NCI-H510A treated with DMSO at 0.1 percent for 48 hours (cell line): ENCODE measurements around the gene C2orf81.
"Not testable (repeated sequence)": the region's sequence is repeated elsewhere in the genome, so short reads cannot be mapped to it uniquely, and the experiment has no call there.

ENCODE experiments used
- DNase-seq: peaks from one replicate; lab custom pipeline; 2025; lab: John Stamatoyannopoulos, UW

Gene C2orf81

GRCh38 chr2:74421221-74421870 is at the start of gene C2orf81, which contains the start of gene WDR54:
Gene C2orf81 (minus strand): TSS chr2:74421619. CDS start chr2:74421560, 59 bp downstream.
Gene WDR54 (plus strand): TSS chr2:74421730. CDS start chr2:74422154, 424 bp downstream.
- peak; percentile 97 for DNase-seq

DNA sequence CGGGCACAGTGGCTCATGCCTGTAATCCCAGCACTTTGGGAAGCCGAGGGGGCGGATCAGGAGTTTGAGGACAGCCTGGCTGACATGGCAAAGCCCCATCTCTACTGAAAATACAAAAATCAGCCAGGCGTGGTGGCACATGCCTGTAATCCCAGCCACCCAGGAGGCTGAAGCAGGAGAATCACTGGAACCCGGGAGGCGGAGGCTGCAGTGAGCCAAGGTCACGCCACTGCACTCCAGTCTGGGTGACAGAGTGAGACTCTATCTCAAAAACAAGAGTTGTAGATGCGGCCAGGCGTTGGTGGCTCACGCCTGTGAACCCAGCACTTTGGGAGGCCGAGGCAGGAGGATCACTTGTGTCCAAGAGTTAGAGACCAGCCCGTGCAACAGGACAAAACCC is 49.3 kb upstream of the C2orf81 start:
- not testable (repeated sequence) for DNase-seq

GRCh38 chr2:74464406-74464805 is 43.0 kb upstream of the C2orf81 start:
- no peak for DNase-seq

- DNase-seq = no peak
Observed at GRCh38 chr2:74462786-74463105, 41.3 kb upstream of the C2orf81 start.

GRCh38 chr2:74462054-74462785 is 40.8 kb upstream of the C2orf81 start:
- DNase-seq = no peak

- no peak for DNase-seq
Observed at GRCh38 chr2:74461187-74462053, 40.0 kb upstream of the C2orf81 start.

GRCh38 chr2:74460187-74460586 is 38.8 kb upstream of the C2orf81 start:
- not testable (repeated sequence) for DNase-seq

DNA sequence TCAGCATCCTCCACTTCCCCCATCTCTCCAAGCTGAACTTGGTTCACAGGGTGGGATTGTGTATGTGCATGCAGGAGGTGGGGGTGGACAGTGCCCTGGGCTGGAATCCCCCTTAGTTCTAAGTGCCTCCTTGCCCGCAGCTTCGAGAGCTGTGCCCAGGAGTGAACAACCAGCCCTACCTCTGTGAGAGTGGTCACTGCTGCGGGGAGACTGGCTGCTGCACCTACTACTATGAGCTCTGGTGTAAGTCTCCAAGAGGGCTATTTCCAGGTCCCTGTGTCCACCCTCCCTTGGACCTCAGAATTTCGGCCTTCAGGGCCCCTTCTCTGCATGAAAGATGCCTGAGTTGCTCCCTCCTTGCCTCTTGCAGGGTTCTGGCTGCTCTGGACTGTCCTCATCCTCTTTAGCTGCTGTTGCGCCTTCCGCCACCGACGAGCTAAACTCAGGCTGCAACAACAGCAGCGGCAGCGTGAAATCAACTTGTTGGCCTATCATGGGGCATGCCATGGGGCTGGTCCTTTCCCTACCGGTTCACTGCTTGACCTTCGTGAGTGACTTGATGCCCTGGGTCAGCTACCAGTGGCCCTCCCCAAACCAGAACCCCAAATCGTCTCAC is 38.2 kb upstream of the C2orf81 start:
- DNase-seq = not testable (repeated sequence)

GRCh38 chr2:74458938-74459363 is 37.5 kb upstream of the C2orf81 start:
- no peak for DNase-seq

DNA sequence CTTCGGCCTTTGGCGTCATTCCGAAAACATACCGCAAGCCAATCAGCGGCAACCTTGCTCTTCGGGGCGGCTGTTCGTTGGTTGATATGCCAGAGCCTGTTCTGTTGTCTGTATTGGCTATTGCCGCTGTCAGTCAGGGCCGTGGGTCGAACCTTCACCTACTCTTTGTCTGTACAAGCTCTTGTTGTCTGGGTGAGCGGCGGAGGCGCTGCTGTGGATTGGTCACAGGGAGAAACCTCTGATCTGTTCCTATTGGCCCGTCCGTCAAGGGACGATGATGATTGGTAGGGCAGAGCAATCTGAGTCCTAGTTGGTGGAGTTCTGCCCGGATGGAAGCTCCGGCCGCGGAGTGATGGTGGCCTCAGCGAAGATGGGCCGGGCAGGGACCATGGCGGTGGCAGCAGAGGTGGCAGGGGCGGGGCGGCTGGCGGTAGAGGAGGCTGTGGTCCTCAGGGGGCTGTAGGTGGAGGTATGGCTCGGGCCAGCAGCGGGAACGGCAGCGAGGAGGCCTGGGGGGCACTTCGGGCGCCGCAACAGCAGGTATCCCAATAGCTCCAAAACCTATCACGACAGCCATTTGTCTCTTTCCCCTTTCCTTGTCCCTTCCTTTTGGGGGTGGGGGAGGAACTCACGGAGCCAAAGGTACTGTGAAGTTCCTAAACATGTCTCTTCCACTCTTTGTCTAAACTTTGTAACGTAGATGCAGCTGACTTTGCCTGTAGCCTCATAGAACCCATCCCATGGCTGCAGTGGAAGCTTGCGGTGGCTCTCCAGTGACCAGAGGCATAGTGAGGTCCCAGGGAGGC is 36.9 kb upstream of the C2orf81 start, which contains the start of gene WBP1:
TSS of gene WBP1 (plus strand) at position 307 of the 806 bp plus-strand sequence. CDS start at position 472, 165 bp downstream.
- peak; percentile 99 for DNase-seq

DNA sequence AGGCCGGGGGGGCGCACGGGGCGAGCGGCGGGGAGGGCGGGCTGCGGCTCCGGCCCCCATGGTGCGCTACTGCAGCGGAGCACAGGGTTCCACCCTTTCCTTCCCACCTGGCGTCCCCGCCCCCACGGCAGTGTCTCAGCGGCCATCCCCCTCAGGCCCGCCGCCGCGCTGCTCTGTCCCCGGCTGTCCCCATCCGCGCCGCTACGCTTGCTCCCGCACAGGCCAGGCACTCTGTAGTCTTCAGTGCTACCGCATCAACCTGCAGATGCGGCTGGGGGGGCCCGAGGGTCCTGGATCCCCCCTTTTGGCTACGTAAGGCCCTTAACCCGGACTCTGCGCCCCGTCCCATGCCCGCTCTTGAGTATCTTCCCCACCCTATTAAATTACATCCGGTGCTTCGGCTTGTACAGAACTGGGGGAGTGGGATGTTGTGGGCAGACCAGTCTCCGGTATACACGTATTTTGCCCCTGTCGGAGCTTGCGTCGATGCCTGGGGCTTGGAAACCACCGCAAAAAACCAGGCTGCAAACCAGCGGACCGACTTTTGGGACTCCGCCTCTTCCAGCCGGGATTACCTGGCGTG is 36.2 kb upstream of the C2orf81 start:
- DNase-seq = no peak

DNA sequence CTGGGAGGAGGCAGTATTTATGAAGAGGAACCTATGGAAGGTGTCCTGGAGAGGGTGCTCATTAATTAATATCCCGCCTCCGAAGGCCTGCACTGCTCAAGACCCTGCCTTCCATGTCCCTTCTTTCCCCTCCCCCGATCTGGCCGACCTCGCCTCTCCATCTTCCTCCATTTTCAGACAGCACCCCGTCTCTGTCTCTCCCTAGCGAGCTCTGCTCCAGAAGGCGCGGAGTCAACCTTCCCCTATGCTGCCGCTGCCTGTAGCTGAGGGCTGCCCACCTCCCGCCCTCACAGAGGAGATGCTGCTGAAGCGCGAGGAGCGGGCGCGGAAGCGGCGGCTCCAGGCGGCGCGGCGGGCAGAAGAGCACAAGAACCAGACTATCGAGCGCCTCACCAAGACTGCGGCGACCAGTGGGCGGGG is 35.7 kb upstream of the C2orf81 start:
- peak; percentile 72 for DNase-seq

DNA sequence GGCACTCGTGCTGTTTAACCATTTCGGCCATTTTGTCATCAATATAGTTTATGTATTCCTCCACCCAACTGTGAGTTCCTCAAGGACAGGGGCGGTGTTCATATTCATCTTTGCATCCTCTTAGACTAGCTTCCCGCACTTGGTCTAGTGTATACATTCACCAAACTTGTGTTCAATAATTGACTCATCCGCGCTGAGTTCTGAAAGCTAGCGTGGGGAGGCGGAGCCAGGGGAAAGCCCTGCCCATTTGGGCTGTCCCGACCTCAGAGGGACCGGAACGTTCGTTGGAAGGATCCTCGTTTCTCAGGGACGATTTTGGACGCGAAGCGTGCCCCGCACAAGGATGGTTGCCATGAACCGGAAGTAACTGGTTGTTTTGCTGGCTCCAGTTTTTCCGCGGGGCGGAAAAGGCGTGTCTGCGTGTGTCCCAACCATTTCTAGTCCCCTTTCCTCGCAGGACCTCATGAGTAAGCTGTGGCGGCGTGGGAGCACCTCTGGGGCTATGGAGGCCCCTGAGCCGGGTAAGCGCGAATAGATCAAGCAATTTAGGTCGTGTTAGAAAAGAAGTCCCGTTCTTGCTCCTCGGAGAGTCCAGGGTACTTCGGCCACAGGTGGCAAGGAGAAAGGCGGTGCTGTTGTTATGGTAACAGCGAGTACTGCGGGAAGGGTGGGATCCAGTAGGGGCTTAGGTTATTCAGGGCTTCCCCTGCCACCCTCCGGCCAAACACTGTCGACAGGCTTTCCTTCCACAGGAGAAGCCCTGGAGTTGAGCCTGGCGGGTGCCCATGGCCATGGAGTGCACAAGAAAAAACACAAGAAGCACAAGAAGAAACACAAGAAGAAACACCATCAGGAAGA is 33.5 kb upstream of the C2orf81 start, which contains the start of gene INO80B:
TSS of gene INO80B (plus strand) at position 434 of the 858 bp plus-strand sequence. CDS start at position 464, 30 bp downstream.
- DNase-seq = peak; percentile 96

GRCh38 chr2:74450570-74451190 is 29.3 kb upstream of the C2orf81 start:
- DNase-seq = no peak

GRCh38 chr2:74448771-74449170 is 27.4 kb upstream of the C2orf81 start:
- DNase-seq = no peak

- DNase-seq = no peak
Observed at GRCh38 chr2:74447230-74447999, 26.0 kb upstream of the C2orf81 start.

- no peak for DNase-seq
Observed at GRCh38 chr2:74444498-74445318, 23.3 kb upstream of the C2orf81 start.
